GM18526 (cell line): ENCODE measurements around the gene CAMKK1.

ENCODE experiments used
- POLR2A ChIP-seq: IDR thresholded peaks from 3 replicates; pipeline ENCODE4 v1.6.1; 2011; ENCODE audit not compliant: insufficient read length; ENCODE audit errors: extremely low read depth

Gene CAMKK1

DNA sequence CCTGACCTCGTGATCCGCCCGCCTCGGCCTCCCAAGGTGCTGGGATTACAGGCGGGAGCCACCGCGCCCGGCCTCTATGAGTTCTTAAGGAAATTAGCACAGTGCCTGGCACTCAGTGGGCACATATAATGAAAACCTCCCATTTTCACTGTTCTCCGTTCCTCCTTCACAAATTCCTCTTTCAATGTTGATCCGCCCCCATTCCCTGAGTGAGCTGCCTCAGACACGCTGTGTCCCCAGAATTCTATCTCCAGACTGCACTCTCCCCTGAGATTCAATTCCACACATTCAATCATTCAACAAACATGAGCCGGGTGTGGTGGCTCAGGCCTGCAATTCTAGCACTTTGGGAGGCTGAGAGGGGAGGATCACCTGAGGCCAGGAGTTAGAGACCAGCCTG is 16.4 kb upstream of the CAMKK1 start:
- TF ChIP-seq POLR2A = no peak

DNA sequence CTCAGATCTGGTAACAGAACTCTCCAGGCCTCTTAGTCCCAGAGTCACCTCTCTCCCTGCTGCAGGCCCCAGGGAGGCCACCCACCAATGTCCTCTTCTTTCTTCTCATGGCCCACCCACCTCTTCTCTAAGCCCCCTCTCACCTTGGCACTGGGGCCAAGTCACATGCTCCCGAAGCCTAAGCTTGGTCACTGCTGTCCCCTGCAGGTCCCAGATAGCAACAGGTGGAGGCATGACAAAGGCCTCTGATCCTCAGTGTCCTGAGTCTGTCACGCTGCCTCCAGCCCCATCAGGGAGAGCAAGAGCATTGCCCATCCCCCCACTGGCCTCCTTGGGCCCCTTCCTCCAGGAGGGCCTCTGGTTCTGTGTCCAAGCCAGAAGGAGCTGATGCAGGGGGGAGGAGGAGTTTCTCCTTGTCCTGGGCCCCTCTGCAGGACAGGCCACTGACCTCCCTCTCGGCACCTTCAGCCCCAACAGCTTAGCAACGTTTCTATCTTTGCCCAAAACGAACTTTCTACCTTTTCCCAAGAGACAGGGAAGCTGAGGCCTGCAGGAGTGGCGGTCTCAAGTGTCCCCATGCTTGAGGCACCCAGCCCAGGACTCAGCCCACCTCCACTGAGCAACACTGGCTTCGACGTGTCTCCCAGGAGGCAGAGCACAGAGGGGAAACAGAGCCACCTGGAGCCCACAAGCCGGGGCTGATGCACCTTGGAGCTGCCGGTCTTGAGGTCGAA is 14.8 kb upstream of the CAMKK1 start:
- TF ChIP-seq POLR2A = no peak

DNA sequence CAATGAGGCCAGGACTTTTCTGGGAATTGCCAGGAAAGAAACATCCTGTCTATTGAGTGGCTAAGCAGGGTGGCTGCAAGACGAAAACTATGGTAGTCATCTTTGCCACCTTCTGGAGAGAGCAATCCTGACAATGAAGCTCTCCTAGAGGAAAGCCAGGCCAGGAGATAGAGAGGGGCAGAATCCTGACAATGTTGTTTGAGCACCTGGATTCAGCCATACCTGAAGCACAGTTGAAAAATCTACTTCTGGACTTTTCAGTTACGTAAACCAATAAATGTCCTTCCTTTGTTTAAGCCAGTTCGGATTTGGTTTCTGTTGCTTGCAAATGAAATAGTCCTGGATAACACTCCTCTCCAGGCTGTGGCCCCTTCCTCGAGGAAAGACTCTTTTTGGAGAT is 14.0 kb upstream of the CAMKK1 start:
- no peak for TF ChIP-seq POLR2A

GRCh38 chr17:3905017-3905520 is 12.2 kb upstream of the CAMKK1 start:
- TF ChIP-seq POLR2A = no peak

GRCh38 chr17:3904501-3904900 is 11.6 kb upstream of the CAMKK1 start:
- no peak for TF ChIP-seq POLR2A

GRCh38 chr17:3903881-3904290 is 11.0 kb upstream of the CAMKK1 start:
- no peak for TF ChIP-seq POLR2A

GRCh38 chr17:3903051-3903825 is 10.4 kb upstream of the CAMKK1 start:
- no peak for TF ChIP-seq POLR2A

DNA sequence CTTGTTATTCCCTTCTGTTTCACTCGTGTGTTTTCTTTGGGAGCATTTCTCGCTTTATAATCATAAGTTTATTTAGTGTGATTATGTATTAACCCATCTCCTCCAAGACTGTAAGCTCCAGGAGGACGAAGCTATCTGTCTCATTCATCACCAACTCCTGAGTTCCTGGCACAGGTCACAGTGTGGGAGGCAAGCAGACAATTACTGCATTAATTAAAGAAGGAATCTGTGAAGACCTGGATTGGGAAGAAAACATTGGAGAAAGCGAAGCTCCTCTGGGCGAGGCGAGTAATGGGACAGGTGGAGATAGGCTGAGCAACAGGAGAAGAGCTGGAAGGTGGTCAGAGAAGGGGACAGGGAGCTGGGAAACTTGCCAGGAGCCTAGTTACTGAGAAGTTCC is 7.8 kb upstream of the CAMKK1 start:
- no peak for TF ChIP-seq POLR2A

GRCh38 chr17:3897731-3898130 is 4.9 kb upstream of the CAMKK1 start:
- no peak for TF ChIP-seq POLR2A

- no peak for TF ChIP-seq POLR2A
Observed at GRCh38 chr17:3896968-3897235, 4.0 kb upstream of the CAMKK1 start.

DNA sequence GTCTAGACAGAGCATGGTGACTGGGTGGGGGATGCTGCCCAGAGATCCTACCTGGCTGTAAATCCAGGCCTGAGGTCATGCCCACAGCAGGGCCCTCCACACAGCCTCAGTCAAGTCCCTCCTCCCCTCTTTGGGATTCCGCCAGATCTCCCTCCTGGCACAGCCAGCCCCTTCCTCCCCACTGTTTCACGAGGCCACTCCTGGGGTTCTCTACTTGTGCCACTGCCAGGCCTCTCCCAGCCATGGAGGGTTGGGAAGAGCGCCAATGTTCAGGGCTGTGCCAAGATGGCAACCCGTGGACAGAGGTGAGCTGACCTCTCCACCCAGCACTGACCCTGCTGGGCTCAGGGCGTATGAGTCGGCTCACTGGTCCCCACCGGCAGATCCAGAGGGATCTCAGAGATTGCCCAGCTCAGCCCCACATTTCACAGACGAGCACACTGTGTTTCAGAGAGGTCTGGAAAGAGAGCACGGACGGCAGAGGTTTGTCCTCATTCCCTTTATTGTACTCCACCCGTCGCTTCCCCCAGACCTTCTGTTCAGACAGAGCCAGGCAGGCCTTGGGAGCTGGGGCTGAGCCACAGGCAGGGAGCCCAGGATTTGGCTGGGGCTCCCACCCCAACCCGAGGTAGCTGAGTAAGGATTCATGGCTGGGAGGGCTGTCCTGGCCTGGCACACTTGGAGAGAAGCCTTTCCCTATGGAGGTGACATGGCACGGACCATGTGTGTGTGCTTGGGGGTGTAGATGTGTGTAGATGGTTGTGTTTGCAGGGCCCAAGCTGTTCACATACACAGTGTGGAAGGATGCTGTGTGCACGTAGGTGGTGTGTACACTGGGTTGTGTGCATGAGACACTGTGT is 3.5 kb upstream of the CAMKK1 start:
- no peak for TF ChIP-seq POLR2A

DNA sequence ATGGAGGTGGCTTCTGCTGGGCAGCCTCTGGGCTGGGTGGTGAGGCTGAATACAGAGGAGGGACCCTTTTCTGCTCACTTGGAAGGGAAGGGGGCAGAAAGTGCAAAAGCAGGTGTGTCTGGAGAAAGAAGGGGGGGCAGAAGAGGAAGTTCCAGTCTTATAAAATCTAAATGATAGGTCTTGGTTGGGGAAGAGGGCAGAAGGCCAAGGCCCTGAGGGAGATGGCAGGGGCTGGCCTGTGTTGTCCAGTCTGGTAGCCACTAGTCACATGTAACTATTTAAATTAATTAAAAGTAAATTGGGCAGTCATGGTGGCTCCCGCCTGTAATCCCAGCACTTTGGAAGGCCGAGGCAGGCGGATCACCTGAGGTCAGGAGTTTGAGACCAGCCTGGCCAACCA is 2.5 kb upstream of the CAMKK1 start:
- no peak for TF ChIP-seq POLR2A

DNA sequence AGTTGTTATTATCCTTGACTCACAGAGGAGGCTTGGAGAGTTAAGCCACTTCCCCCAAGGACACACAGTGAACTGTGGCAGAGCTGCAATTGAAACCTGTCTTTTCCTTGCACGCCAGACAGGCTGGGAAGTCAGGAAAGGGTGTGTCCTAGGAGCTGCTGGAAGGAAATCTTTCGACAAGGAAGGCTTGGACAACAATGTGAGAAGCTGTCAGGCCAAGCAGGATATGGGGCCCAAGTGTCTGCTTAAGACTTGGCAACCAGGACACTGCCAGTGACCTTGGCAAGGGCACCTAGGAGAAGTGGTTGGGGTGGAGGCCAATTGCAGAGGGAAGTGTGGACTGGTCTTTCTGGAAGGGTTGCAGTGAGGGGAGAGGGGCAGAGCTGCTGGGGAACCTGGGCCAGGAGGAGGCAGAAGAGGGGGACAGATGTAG is 2.1 kb upstream of the CAMKK1 start:
- TF ChIP-seq POLR2A = no peak

DNA sequence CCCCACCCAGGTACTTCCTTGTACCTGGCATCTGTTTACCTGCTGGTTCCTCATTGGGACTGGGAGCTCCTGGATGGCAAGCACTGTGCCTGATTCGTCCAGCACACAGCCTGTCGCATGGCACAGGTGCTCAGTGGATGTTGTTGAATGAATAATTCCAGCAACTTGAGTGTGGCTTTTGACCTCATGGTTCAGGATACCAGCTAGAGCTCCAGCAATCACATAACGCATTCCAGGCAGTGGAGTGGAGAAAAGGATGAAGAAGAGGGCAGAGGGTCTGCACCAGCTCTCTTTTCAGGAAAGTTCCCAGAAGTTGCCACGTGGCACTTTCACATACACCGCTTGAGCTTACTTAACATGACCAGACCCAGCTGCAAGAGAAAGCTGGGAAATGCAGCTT is 1.3 kb upstream of the CAMKK1 start:
- no peak for TF ChIP-seq POLR2A

- TF ChIP-seq POLR2A = no peak
Observed at GRCh38 chr17:3893720-3894116, 865 bp upstream of the CAMKK1 start.
